H9 (cell line): ENCODE results near the gene DLST. TPM values are rescaled to one million over a fixed set of nuclear protein-coding genes. Genes with fewer than 3 reads are reported as not detected.
A peak's percentile ranks its signal among the peaks of the same experiment; 100 is the strongest.

ENCODE experiments used
- DNase-seq: peaks from one replicate; pipeline ENCODE4 v3.0.0-alpha.2; 2017
- H2AFZ ChIP-seq: one replicate; pipeline ENCODE4 v1.6.1; 2013; ENCODE audit warnings: mild to moderate bottlenecking, low read length, control low read depth, moderate library complexity
- H2AK5ac ChIP-seq: 2 replicates; pipeline ENCODE4 v1.6.1; 2013; ENCODE audit warnings: low read length, control low read depth, mixed read lengths; ENCODE audit not compliant: insufficient read length
- H2BK120ac ChIP-seq: one replicate; pipeline ENCODE4 v1.6.1; 2013; ENCODE audit warnings: low read depth, mild to moderate bottlenecking, low read length, control low read depth, inconsistent platforms; ENCODE audit not compliant: poor library complexity, severe bottlenecking
- H2BK12ac ChIP-seq: 2 replicates; pipeline ENCODE4 v1.6.1; 2013; ENCODE audit warnings: low read length, control low read depth, mixed read lengths, low read depth; ENCODE audit not compliant: insufficient read length
- H2BK15ac ChIP-seq: 2 replicates; pipeline ENCODE4 v1.6.1; 2013; ENCODE audit warnings: low read depth, low read length, control low read depth
- H2BK20ac ChIP-seq: one replicate; pipeline ENCODE4 v1.6.1; 2013; ENCODE audit warnings: low read depth, mild to moderate bottlenecking, low read length, control low read depth, inconsistent platforms; ENCODE audit not compliant: poor library complexity, severe bottlenecking
- H2BK5ac ChIP-seq: 2 replicates; pipeline ENCODE4 v1.6.1; 2013; ENCODE audit warnings: low read length, control low read depth, mixed read lengths; ENCODE audit not compliant: insufficient read length
- H3K14ac ChIP-seq: 2 replicates; pipeline ENCODE4 v1.6.1; 2013; ENCODE audit warnings: low read length, control low read depth; ENCODE audit not compliant: insufficient read depth
- H3K18ac ChIP-seq: 2 replicates; pipeline ENCODE4 v1.6.1; 2013; ENCODE audit warnings: low read depth, mild to moderate bottlenecking, mixed read lengths, low read length, control low read depth; ENCODE audit not compliant: insufficient read length
- H3K23ac ChIP-seq: 2 replicates; pipeline ENCODE4 v1.6.1; 2013; ENCODE audit warnings: low read length, control low read depth, mixed read lengths, low read depth; ENCODE audit not compliant: insufficient read length
- H3K23me2 ChIP-seq: 2 replicates; pipeline ENCODE4 v1.6.1; 2013; ENCODE audit warnings: low read depth, mild to moderate bottlenecking, mixed read lengths, low read length, control low read depth; ENCODE audit not compliant: insufficient read length, poor library complexity, severe bottlenecking
- H3K27ac ChIP-seq: 2 replicates; pipeline ENCODE4 v1.5.1; 2013; ENCODE audit warnings: low read length, control low read depth, mixed read lengths, low read depth; ENCODE audit not compliant: insufficient read length
- H3K27me3 ChIP-seq: 2 replicates; pipeline ENCODE4 v1.6.1; 2013; ENCODE audit warnings: low read length, control low read depth, inconsistent platforms; ENCODE audit not compliant: insufficient read depth
- H3K4ac ChIP-seq: 2 replicates; pipeline ENCODE4 v1.6.1; 2013; ENCODE audit warnings: low read depth, mild to moderate bottlenecking, control low read depth, inconsistent platforms, low read length, moderate library complexity
- H3K4me1 ChIP-seq: 2 replicates; pipeline ENCODE4 v1.6.1; 2013; ENCODE audit warnings: low read length, control low read depth, inconsistent platforms; ENCODE audit not compliant: insufficient read depth
- H3K4me2 ChIP-seq: 2 replicates; pipeline ENCODE4 v1.6.1; 2013; ENCODE audit warnings: low read length, control low read depth, mixed read lengths; ENCODE audit not compliant: insufficient read length, insufficient read depth
- H3K56ac ChIP-seq: 2 replicates; pipeline ENCODE4 v1.6.1; 2013; ENCODE audit warnings: low read depth, mild to moderate bottlenecking, mixed read lengths, low read length, control low read depth; ENCODE audit not compliant: insufficient read length
- H3K79me1 ChIP-seq: 2 replicates; pipeline ENCODE4 v1.6.1; 2013; ENCODE audit warnings: low read depth, mild to moderate bottlenecking, moderate library complexity, low read length, control low read depth, inconsistent platforms; ENCODE audit not compliant: insufficient read depth, poor library complexity, severe bottlenecking
- H3K79me2 ChIP-seq: 2 replicates; pipeline ENCODE4 v1.6.1; 2013; ENCODE audit warnings: low read length, control low read depth, inconsistent platforms; ENCODE audit not compliant: insufficient read depth
- H3K9ac ChIP-seq: 2 replicates; pipeline ENCODE4 v1.6.1; 2013; ENCODE audit warnings: low read length, control low read depth, mixed read lengths; ENCODE audit not compliant: insufficient read length; ENCODE audit errors: extremely low read depth
- H3K9me3 ChIP-seq: one replicate; pipeline ENCODE4 v1.6.1; 2013; ENCODE audit warnings: low read depth, low read length, inconsistent platforms; ENCODE audit not compliant: control insufficient read depth
- H3T11ph ChIP-seq: one replicate; pipeline ENCODE4 v1.6.1; 2013; ENCODE audit warnings: mild to moderate bottlenecking, low read length, control low read depth, inconsistent platforms
- H4K20me1 ChIP-seq: one replicate; pipeline ENCODE4 v1.6.1; 2013; ENCODE audit not compliant: control insufficient read depth, insufficient read length, insufficient read depth
- H4K5ac ChIP-seq: 2 replicates; pipeline ENCODE4 v1.6.1; 2013; ENCODE audit warnings: low read depth, mild to moderate bottlenecking, mixed read lengths, low read length, control low read depth; ENCODE audit not compliant: insufficient read length
- H4K8ac ChIP-seq: replicated peaks from 2 replicates; pipeline ENCODE4 v1.6.1; 2013; ENCODE audit warnings: low read length, control low read depth, mixed read lengths, low read depth; ENCODE audit not compliant: insufficient read length
- H4K91ac ChIP-seq: 2 replicates; pipeline ENCODE4 v1.6.1; 2013; ENCODE audit warnings: low read depth, mild to moderate bottlenecking, moderate library complexity, mixed read lengths, low read length, control low read depth; ENCODE audit not compliant: insufficient read length
- H3K27ac Mint-ChIP-seq, 3 experiments: 2 replicates in 2 of 3; 3 replicates in 1 of 3; pipeline ENCODE4 v1.8.0; 2020 to 2021; ENCODE audit warnings: mixed read lengths in 3 of 3, mild to moderate bottlenecking in 1 of 3, moderate library complexity in 1 of 3
- H3K27me3 Mint-ChIP-seq: 2 replicates; pipeline ENCODE4 v1.8.0; 2021; ENCODE audit warnings: low read depth, mild to moderate bottlenecking, moderate library complexity, mixed read lengths
- H3K36me3 Mint-ChIP-seq, 3 experiments: 2 replicates in 2 of 3; 3 replicates in 1 of 3; pipeline ENCODE4 v1.8.0; 2020 to 2021; ENCODE audit warnings: low read depth in 3 of 3, mixed read lengths in 3 of 3; ENCODE audit not compliant: insufficient read depth in 1 of 3
- H3K4me1 Mint-ChIP-seq, 2 experiments: 2 replicates each; pipeline ENCODE4 v1.8.0; 2020; ENCODE audit warnings: mixed read lengths in 2 of 2
- H3K4me3 Mint-ChIP-seq, 2 experiments: 2 replicates in 1 of 2; 3 replicates in 1 of 2; pipeline ENCODE4 v1.8.0; 2020 to 2021; ENCODE audit warnings: mild to moderate bottlenecking in 2 of 2, mixed read lengths in 2 of 2, moderate library complexity in 1 of 2
- H3K9me3 Mint-ChIP-seq, 2 experiments: 2 replicates in 1 of 2; 3 replicates in 1 of 2; pipeline ENCODE4 v1.8.0; 2020; ENCODE audit warnings: mild to moderate bottlenecking in 2 of 2, mixed read lengths in 2 of 2, moderate library complexity in 1 of 2
- CTCF ChIP-seq: fragments of 200-600 bp; sonication (generic); conservative IDR thresholded peaks from 3 replicates; pipeline ENCODE4 v1.8.0; 2021; ENCODE audit warnings: antibody characterized with exemption, mild to moderate bottlenecking
- WGBS: extraction: QIAGEN DNeasy Blood & Tissue Kit; methylation state at CpG from one replicate; pipeline ENCODE4 v1.1.7; 2013; ENCODE audit warnings: missing lambda C conversion rate, low lambda C conversion rate, mixed read lengths; ENCODE audit not compliant: insufficient read length; ENCODE audit errors: extremely low coverage; 5-methylcytosine and 5-hydroxymethylcytosine counted together
- total RNA-seq: library from RNA; stranded (reverse); gene quantifications from 2 replicates; pipeline ENCODE4 v1.2.1, GENCODE V29; 2021

DLST gene
- total RNA-seq, 1 experiment from 2014 or later: 116 TPM

GRCh38 chr14:74888164-74889158, 6.7 kb downstream of the DLST start:
- DNase-seq: no peak
- Histone ChIP-seq H3K56ac (no peak overlapping the region), H3K4ac (no peak overlapping the region), H3K79me1 (peaks cover 20% of the 10 kb centered on the region), H3K23ac (no peak overlapping the region), H3T11ph (no peak overlapping the region), H3K18ac (no peak overlapping the region), H2AFZ (no peak overlapping the region), H2AK5ac (no peak overlapping the region), H2BK20ac (no peak overlapping the region), H4K91ac (no peak overlapping the region), H3K9me3 (no peaks in the 10 kb centered on the region), H4K5ac (no peak overlapping the region), H2BK120ac (no peak overlapping the region), H2BK5ac (no peak overlapping the region), H3K27ac (no peak overlapping the region), H3K4me1 (peaks cover 21% of the 10 kb centered on the region), H3K14ac (no peak overlapping the region), H4K8ac (no peak overlapping the region), H3K27me3 (no peaks in the 10 kb centered on the region), H3K79me2 (peaks cover 21% of the 10 kb centered on the region; the same call in 1 of the 2 replicates), H3K4me2 (no peak overlapping the region), H2BK12ac (no peak overlapping the region), H3K23me2 (no peaks in the 10 kb centered on the region), H2BK15ac (no peak overlapping the region), H3K9ac (no peak overlapping the region), H4K20me1 (no peaks in the 10 kb centered on the region)
- H3K27ac Mint-ChIP-seq: peak overlapping the region; percentile 92 to 96 (median 94)
- peak overlapping the region in 1 of 2 experiments; percentile 26; a peak in 1 of 5 replicates for H3K4me3 Mint-ChIP-seq
- no CpG with 5 or more reads among the region's 12 CpGs for whole genome bisulfite sequencing
- no peaks in the 10 kb centered on the region for H3K27me3 Mint-ChIP-seq
- no peak for TF ChIP-seq CTCF
- H3K4me1 Mint-ChIP-seq: peaks cover 46 to 49% of the 10 kb centered on the region in 2 experiments
- no peaks in the 10 kb centered on the region; a peak in 1 of 5 replicates for H3K9me3 Mint-ChIP-seq
- peaks cover 28 to 55% (median 49%) of the 10 kb centered on the region in 3 experiments for H3K36me3 Mint-ChIP-seq
